ENCODE results near the gene BTBD19. TPM values are rescaled to one million over a fixed set of nuclear protein-coding genes. Genes with fewer than 3 reads are reported as not detected.

Gene BTBD19
- 14.7 TPM for total RNA-seq

GRCh38 chr1:44808063-44808937, at the start of gene BTBD19:
TSS of gene BTBD19 (plus strand) at chr1:44808523. CDS start at chr1:44808821, 298 bp downstream.

GRCh38 chr1:44775078-44775929, 33.0 kb upstream of the BTBD19 start, which contains the start of gene RPS8:
TSS of gene RPS8 (plus strand) at chr1:44775540. CDS start at chr1:44775597, 57 bp downstream.

GRCh38 chr1:44788120-44788860, 20.0 kb upstream of the BTBD19 start, which contains the start of gene BEST4:
TSS of gene BEST4 (minus strand) at chr1:44788170. CDS start at chr1:44787705, 465 bp downstream.

GRCh38 chr1:44799770-44800584, 8.3 kb upstream of the BTBD19 start, which contains the start of gene PLK3:
TSS of gene PLK3 (plus strand) at chr1:44800377. CDS start at chr1:44800464, 87 bp downstream.

GRCh38 chr1:44806704-44807363, 1.5 kb upstream of the BTBD19 start, which contains the start of gene DYNLT4:
TSS of gene DYNLT4 (minus strand) at chr1:44807351. CDS start at chr1:44806668, 683 bp downstream.

GRCh38 chr1:44842862-44843655, 34.7 kb downstream of the BTBD19 start, which contains the start of gene PTCH2:
TSS of gene PTCH2 (minus strand) at chr1:44843253. CDS start at chr1:44842932, 321 bp downstream.

Small RNAs within 50 kb of the gene (small RNA-seq; reads per million reads assigned to genes)
- gene AL136380.1 (ENCODE audit: low replicate concordance) (not detected), gene SNORD38A (ENCODE audit: low replicate concordance) (94.4 reads per million, percentile 97 among the genes with 10 or more reads in this experiment), gene SNORD38B (ENCODE audit: low replicate concordance) (not detected), gene SNORD46 (ENCODE audit: low replicate concordance) (2,802 reads per million, percentile 100 among the genes with 10 or more reads in this experiment), gene SNORD55 (ENCODE audit: low replicate concordance) (not detected)

Other genes starting within 250 kb of the BTBD19 start
- gene TMEM53, start 134.0 kb upstream of the BTBD19 start, total RNA-seq, result 8.0 TPM
- gene ARMH1, start 133.8 kb upstream of the BTBD19 start, total RNA-seq, result 4.3 TPM
- gene RNU5D-1, start 77.4 kb upstream of the BTBD19 start, total RNA-seq, result not detected
- 13.3 TPM for gene KIF2C, start 68.7 kb upstream of the BTBD19 start, total RNA-seq
- gene RPS8, start 33.0 kb upstream of the BTBD19 start, total RNA-seq, result 1,216 TPM
- gene BEST4, start 20.4 kb upstream of the BTBD19 start, total RNA-seq, result 0.64 TPM
- 11.6 TPM for gene PLK3, start 8.1 kb upstream of the BTBD19 start, total RNA-seq
- gene DYNLT4, start 1.2 kb upstream of the BTBD19 start, total RNA-seq, result not detected
- 4.0 TPM for gene PTCH2, start 34.7 kb downstream of the BTBD19 start, total RNA-seq
- 26.2 TPM for gene EIF2B3, start 178.1 kb downstream of the BTBD19 start, total RNA-seq
- 18.2 TPM for gene HECTD3, start 202.8 kb downstream of the BTBD19 start, total RNA-seq
- gene UROD, start 203.7 kb downstream of the BTBD19 start, total RNA-seq, result 82.4 TPM

All from metanephros (tissue), 2 donors.